SK-N-MC (cell line): Measurements from ENCODE around the gene ZNF860.

Experiments
- DNase-seq: peaks from one replicate; pipeline ENCODE4 v3.0.0-alpha.2; 2011; ENCODE audit warnings: low read depth, low spot score
- H3K27ac ChIP-seq: fragments of 200-600 bp; sonication (generic); 2 replicates; pipeline ENCODE4 v1.5.1; 2016; ENCODE audit warnings: mixed run types
- H3K36me3 ChIP-seq: fragments of 200-600 bp; sonication (generic); 2 replicates; pipeline ENCODE4 v1.6.1; 2017; ENCODE audit warnings: antibody characterized with exemption, low read length, mixed read lengths; ENCODE audit not compliant: insufficient read depth
- H3K4me3 ChIP-seq: fragments of 200-600 bp; sonication (generic); 2 replicates; pipeline ENCODE4 v1.5.1; 2016
- H3K9ac ChIP-seq: fragments of 200-600 bp; sonication (generic); 2 replicates; pipeline ENCODE4 v1.8.0; 2017; ENCODE audit warnings: mixed run types, mixed read lengths; ENCODE audit not compliant: insufficient read length
- H3K9me3 ChIP-seq: fragments of 200-600 bp; sonication (generic); 2 replicates; pipeline ENCODE4 v1.6.1; 2017; ENCODE audit warnings: low read depth, mild to moderate bottlenecking, antibody characterized with exemption, low read length, moderate library complexity, mixed read lengths
- EZH2 ChIP-seq: fragments of 200-600 bp; sonication (generic); IDR thresholded peaks from one replicate; pipeline ENCODE4 v1.6.1; 2017; ENCODE audit warnings: antibody characterized with exemption
- FOXP2 ChIP-seq: optimal IDR thresholded peaks from 2 replicates; pipeline ENCODE3; 2011; ENCODE audit warnings: mild to moderate bottlenecking, moderate library complexity; ENCODE audit not compliant: insufficient read depth; ENCODE audit errors: extremely low read length, control extremely low read depth
- POLR2AphosphoS5 ChIP-seq: IDR thresholded peaks from 2 replicates; pipeline ENCODE4 v1.6.1; 2012; ENCODE audit warnings: mild to moderate bottlenecking, low read depth, low read length, borderline replicate concordance

Gene ZNF860

DNA sequence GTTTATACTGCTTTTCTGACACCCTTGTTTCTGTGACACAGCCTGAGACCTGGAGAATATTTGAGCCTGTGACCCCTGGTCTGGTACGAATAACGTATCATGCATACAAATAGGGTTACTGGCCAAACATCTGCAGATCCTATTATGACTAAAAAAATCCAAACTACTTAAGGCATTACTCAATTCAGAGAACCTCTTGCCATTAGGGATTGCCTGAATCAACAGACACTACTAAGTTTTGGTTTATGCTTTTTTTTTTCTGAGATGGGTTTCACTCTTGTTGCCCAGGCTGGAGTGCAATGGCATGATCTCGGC is 35.9 kb upstream of the ZNF860 start:
- no peak for DNase-seq
- Histone ChIP-seq H3K9me3 (no peaks in the 10 kb centered on the region), H3K27ac (no peak overlapping the region), H3K4me3 (no peak overlapping the region), H3K36me3 (no peaks in the 10 kb centered on the region), H3K9ac (no peak overlapping the region)
- TF ChIP-seq EZH2 (no peak), FOXP2 (no peak), POLR2AphosphoS5 (no peak)

DNA sequence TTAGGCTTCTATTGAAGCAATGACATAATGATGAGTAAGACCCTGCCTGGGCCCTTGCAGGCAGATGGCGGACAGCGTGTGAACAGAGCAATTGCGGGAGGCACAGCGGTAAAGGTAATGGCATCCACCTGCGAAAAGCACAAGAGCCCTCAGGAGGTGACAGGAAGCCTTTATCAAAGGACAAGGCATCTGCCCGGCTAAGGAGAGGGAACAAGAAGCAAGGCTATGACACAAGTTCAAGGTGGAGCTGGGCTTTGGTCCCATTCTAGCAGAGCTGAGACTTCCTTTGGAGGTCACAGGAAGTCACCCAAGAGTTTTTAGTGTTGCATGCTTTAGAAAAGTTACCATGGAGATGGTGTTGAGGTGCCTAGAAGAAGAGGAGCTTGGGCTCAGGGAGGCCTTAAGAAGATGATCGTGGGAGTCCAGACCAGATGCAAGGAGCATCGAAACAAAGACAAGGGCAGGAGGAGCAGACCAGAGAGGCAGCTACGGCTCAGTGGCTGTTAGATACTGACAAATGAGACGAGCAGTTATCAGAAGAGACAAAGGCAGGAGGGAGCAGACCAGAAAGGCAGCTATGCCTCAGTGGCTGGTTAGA is 35.0 kb upstream of the ZNF860 start:
- DNase-seq = no peak

DNA sequence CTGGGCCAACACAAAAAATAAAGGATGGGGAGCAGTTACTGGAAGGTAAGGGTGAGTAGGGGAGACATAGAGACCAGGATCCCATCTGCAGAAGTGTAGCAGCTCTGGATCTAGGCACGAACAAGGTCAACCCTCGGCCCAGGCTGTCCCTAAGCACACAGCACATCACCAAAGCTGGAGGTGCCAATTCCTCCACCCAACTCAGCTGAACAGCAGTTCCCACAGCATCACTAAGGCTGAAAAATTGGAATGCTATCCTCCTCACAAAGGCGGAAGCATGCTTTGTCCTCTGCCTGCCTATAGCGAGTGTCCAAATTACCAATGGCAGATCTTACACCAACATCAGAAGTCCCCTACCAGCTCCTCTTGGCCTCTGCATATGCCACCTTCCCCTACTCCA is 34.4 kb upstream of the ZNF860 start:
- TF ChIP-seq EZH2 (no peak), FOXP2 (no peak), POLR2AphosphoS5 (no peak)
- no peaks in the 10 kb centered on the region for H3K36me3 ChIP-seq
- no peak overlapping the region for H3K4me3 ChIP-seq
- no peak for DNase-seq
- no peaks in the 10 kb centered on the region for H3K9me3 ChIP-seq
- no peak overlapping the region for H3K9ac ChIP-seq
- H3K27ac ChIP-seq = no peak overlapping the region

More for the DNA sequence above, 35.0 kb upstream of the ZNF860 start:
- Histone ChIP-seq H3K36me3 (no peaks in the 10 kb centered on the region), H3K9me3 (no peaks in the 10 kb centered on the region), H3K27ac (no peak overlapping the region), H3K4me3 (no peak overlapping the region), H3K9ac (no peak overlapping the region)
- TF ChIP-seq EZH2 = no peak
- TF ChIP-seq POLR2AphosphoS5 = no peak
- TF ChIP-seq FOXP2 = no peak

DNA sequence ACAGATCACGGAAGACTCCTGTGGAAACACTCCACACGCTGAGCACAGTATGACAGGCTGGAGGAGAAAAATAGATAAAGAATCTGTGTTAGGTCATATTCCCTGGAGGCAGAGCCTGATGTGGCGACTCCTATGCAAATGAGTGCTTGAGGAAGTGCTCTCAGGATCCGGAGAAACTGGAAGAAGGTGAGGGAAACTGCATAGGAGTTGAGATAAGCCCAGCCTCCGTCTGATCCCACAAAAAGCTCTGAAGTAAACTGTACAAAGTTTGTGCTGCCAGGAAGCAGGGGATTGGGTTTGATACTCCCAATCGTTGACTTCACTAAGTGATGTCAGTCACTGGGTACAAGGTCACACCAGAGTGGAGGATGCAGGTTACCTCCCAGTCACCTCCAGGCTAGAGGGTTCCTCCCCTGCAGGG is 33.9 kb upstream of the ZNF860 start:
- Histone ChIP-seq H3K4me3 (no peak overlapping the region), H3K27ac (no peak overlapping the region), H3K9me3 (no peaks in the 10 kb centered on the region), H3K9ac (no peak overlapping the region), H3K36me3 (no peaks in the 10 kb centered on the region)
- TF ChIP-seq EZH2 (no peak), POLR2AphosphoS5 (no peak), FOXP2 (no peak)
- DNase-seq = no peak

DNA sequence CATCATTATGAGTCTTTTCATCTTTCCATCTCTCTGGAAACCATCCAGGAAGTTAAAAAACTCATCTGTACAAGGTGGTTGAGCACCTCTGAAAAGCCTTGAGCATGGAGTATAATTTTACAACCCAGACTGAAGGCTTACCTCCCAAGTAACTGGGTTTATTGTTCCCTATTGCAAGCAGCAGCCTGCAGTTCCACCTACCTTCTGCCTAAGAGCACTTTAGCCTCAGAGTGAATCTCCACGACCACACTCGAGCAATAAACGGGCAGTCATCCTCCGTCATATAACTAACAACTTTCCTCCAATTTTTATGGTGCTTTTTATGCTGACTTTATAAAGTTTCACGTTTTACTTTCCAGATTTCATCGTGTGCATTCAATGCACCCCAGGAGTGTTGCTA is 33.3 kb upstream of the ZNF860 start:
- no peak for DNase-seq
- TF ChIP-seq POLR2AphosphoS5 = no peak
- no peak for TF ChIP-seq FOXP2
- no peak for TF ChIP-seq EZH2
- no peak overlapping the region for H3K4me3 ChIP-seq
- H3K27ac ChIP-seq = no peak overlapping the region
- no peaks in the 10 kb centered on the region for H3K36me3 ChIP-seq
- no peaks in the 10 kb centered on the region for H3K9me3 ChIP-seq
- H3K9ac ChIP-seq = no peak overlapping the region

GRCh38 chr3:31952205-31952604 is 29.3 kb upstream of the ZNF860 start:
- no peak for TF ChIP-seq FOXP2
- no peak for TF ChIP-seq EZH2
- TF ChIP-seq POLR2AphosphoS5 = no peak
- H3K4me3 ChIP-seq = no peak overlapping the region
- DNase-seq = no peak
- H3K27ac ChIP-seq = no peak overlapping the region
- H3K36me3 ChIP-seq = no peaks in the 10 kb centered on the region
- H3K9me3 ChIP-seq = no peaks in the 10 kb centered on the region
- H3K9ac ChIP-seq = no peak overlapping the region

- no peak overlapping the region for H3K27ac ChIP-seq
- no peak overlapping the region for H3K9ac ChIP-seq
- no peak overlapping the region for H3K4me3 ChIP-seq
- DNase-seq = no peak
- H3K36me3 ChIP-seq = no peaks in the 10 kb centered on the region
- H3K9me3 ChIP-seq = no peaks in the 10 kb centered on the region
- TF ChIP-seq POLR2AphosphoS5 = no peak
- no peak for TF ChIP-seq EZH2
- no peak for TF ChIP-seq FOXP2
These were observed 28.5 kb upstream of the ZNF860 start for GRCh38 chr3:31953091-31953490.

- H3K36me3 ChIP-seq = no peaks in the 10 kb centered on the region
- no peak overlapping the region for H3K4me3 ChIP-seq
- H3K27ac ChIP-seq = no peak overlapping the region
- DNase-seq = no peak
- H3K9me3 ChIP-seq = no peaks in the 10 kb centered on the region
- TF ChIP-seq EZH2 (no peak), FOXP2 (no peak), POLR2AphosphoS5 (no peak)
- H3K9ac ChIP-seq = no peak overlapping the region
These were observed 27.9 kb upstream of the ZNF860 start for GRCh38 chr3:31953636-31954035.

GRCh38 chr3:31955581-31955980 is 26.0 kb upstream of the ZNF860 start:
- no peaks in the 10 kb centered on the region for H3K9me3 ChIP-seq
- H3K36me3 ChIP-seq = no peaks in the 10 kb centered on the region
- TF ChIP-seq EZH2 (no peak), POLR2AphosphoS5 (no peak), FOXP2 (no peak)
- H3K27ac ChIP-seq = no peak overlapping the region
- DNase-seq = no peak
- no peak overlapping the region for H3K4me3 ChIP-seq
- H3K9ac ChIP-seq = no peak overlapping the region
